Activated CD8-positive, alpha-beta T cell treated with anti-CD3 and anti-CD28 coated beads for 36 hours (primary cell): Measurements from ENCODE around the gene C19orf73. TPM values are rescaled to one million over a fixed set of nuclear protein-coding genes. Genes with fewer than 3 reads are reported as not detected.

ENCODE experiments used
- ATAC-seq: fragments of 200-7000 bp; cut with Tn5 transposase; one replicate; pipeline ENCODE4 v1.10.0; 2021; ENCODE audit warnings: mild to moderate bottlenecking, moderate library complexity
- CTCF ChIA-PET: fragments of 350-600 bp; sonication (Branson Sonifier 250); formaldehyde crosslinking; loops from one replicate; lab custom pipeline; 2021; ENCODE audit warnings: antibody characterized with exemption; lab: Charles Lee
- POLR2A ChIA-PET: fragments of 350-600 bp; sonication (Branson Sonifier 250); formaldehyde crosslinking; loops from one replicate; lab custom pipeline; 2021; ENCODE audit warnings: antibody characterized with exemption; lab: Charles Lee
- DNase-seq: peaks from one replicate; pipeline ENCODE4 v3.0.0-alpha.2; 2020
- H3K27ac Mint-ChIP-seq: one replicate; pipeline ENCODE4 v1.8.0; 2021; ENCODE audit warnings: mild to moderate bottlenecking, mixed read lengths
- H3K27me3 Mint-ChIP-seq: one replicate; pipeline ENCODE4 v1.8.0; 2021; ENCODE audit warnings: mixed read lengths
- H3K36me3 Mint-ChIP-seq: one replicate; pipeline ENCODE4 v1.8.0; 2021; ENCODE audit warnings: low read depth, mixed read lengths
- H3K4me1 Mint-ChIP-seq: one replicate; pipeline ENCODE4 v1.8.0; 2021; ENCODE audit warnings: low read depth, mixed read lengths
- H3K4me3 Mint-ChIP-seq: one replicate; pipeline ENCODE4 v1.8.0; 2021; ENCODE audit warnings: mild to moderate bottlenecking, moderate library complexity, mixed read lengths
- H3K9me3 Mint-ChIP-seq: one replicate; pipeline ENCODE4 v1.8.0; 2021; ENCODE audit warnings: mixed read lengths
- intact Hi-C: fragments of 100-400 bp; cut with micrococcal nuclease; formaldehyde crosslinking; loops from one replicate; pipeline ENCODE4 v1.10.0; 2022
- total RNA-seq, 2 experiments: library from RNA; stranded (reverse); gene quantifications; one replicate each; pipeline ENCODE4 v1.2.3, GENCODE V29; 2021
- TF ChIP-seq, protein P1 (sequence below): fragments of 200-600 bp; IDR thresholded peaks from one replicate; pipeline ENCODE4 v1.8.0; 2022; ENCODE audit warnings: antibody characterized with exemption, mild to moderate bottlenecking

The C19orf73 gene
- total RNA-seq, 2 experiments from 2014 or later: 1.5 to 2.0 TPM

DNA sequence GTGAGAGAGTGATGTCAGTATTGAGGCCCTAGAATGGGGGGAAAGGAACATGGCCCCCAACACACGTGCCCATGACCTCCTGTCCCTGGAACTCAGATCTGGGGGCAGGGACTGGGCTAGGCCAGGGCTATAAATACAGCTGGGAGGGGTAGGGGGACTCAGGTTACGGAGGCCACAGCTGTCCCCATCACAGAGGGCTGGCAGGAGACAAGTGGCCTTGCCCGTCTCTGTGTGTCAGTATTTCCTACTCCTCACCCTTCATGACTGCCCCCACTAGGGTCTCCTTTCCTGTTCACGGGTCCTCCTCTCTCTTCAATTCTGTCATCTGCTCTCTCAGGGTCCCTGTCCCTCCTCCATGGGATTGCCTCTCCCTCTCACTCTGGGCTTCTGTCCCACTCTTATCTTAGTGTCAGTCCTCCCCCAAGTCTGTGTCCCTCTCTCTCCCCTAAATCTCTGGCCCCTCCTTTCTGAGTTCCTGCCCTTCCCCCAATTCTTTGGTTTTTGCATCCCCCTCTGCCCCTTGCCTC is 36.9 kb upstream of the C19orf73 start:
- TF ChIP-seq, protein P1, sequence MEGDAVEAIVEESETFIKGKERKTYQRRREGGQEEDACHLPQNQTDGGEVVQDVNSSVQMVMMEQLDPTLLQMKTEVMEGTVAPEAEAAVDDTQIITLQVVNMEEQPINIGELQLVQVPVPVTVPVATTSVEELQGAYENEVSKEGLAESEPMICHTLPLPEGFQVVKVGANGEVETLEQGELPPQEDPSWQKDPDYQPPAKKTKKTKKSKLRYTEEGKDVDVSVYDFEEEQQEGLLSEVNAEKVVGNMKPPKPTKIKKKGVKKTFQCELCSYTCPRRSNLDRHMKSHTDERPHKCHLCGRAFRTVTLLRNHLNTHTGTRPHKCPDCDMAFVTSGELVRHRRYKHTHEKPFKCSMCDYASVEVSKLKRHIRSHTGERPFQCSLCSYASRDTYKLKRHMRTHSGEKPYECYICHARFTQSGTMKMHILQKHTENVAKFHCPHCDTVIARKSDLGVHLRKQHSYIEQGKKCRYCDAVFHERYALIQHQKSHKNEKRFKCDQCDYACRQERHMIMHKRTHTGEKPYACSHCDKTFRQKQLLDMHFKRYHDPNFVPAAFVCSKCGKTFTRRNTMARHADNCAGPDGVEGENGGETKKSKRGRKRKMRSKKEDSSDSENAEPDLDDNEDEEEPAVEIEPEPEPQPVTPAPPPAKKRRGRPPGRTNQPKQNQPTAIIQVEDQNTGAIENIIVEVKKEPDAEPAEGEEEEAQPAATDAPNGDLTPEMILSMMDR: no peak
- ChIA-PET POLR2A (no interaction called here), CTCF (interaction anchor here (1.0 kb wide), 1 partner anchor 58 kb away, joined by 3 read pairs; no protein-coding TSS in a partner anchor)
- H3K36me3 Mint-ChIP-seq: no peaks in the 10 kb centered on the region
- ATAC-seq: no peak
- H3K9me3 Mint-ChIP-seq: peaks cover 2% of the 10 kb centered on the region
- intact Hi-C loops: no loop called here
- no peak overlapping the region for H3K4me3 Mint-ChIP-seq
- H3K27ac Mint-ChIP-seq: no peak overlapping the region
- H3K27me3 Mint-ChIP-seq: peaks cover 66% of the 10 kb centered on the region
- peaks cover 14% of the 10 kb centered on the region for H3K4me1 Mint-ChIP-seq
- no peak for DNase-seq

DNA sequence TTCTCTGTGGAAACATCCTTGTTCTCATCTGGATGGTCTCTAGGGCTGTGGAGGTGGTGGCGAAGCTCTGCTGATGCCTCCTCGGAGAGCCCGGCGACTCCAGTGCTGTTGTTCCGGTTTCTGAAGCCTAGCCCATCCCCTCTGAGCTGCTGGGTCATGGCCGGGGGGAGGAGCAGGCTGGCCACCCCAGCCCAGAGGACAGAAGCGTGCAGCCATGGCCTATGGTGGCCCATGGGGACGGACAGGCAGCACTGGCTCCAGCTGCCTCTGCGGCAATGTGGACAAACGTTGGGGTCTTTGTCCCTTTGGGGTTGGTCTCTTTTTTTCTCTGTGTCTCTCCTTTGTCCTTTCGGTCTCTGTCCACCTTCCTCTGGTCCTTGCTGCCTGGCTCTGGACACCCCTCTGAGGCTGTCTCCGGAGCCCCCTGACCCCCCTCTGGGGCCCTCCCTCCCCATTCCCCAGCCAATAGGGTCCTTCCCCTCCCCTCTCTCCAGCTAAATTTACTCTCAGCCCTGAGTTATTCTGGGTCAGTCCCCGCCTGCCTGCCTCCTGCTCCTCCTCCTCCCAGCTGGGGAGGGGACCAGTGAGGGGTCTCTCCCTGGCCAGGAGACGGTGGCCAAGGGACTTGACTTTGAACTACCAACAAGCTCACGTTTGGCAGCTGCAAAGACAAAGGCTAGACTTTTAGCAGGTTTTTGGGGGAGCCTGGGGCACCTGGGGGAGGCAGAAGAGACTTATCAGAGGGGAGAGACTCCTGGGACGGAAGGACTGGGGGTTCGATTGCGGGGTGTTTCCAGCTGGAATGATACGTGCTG is 36.3 kb upstream of the C19orf73 start, which contains the start of gene HRC:
HRC (minus strand) TSS at position 392 of the 815 bp plus-strand sequence; CDS start at position 233, 159 bp downstream.
- DNase-seq (no peak), ATAC-seq (no peak)
- peaks cover 16% of the 10 kb centered on the region for H3K4me1 Mint-ChIP-seq
- peaks cover 64% of the 10 kb centered on the region for H3K27me3 Mint-ChIP-seq
- ChIA-PET CTCF (interaction anchor here (1.0 kb wide), 1 partner anchor 57 kb away, joined by 3 read pairs; no protein-coding TSS in a partner anchor), POLR2A (no interaction called here)
- no peaks in the 10 kb centered on the region for H3K36me3 Mint-ChIP-seq
- H3K27ac Mint-ChIP-seq: no peak within 1 kb of the TSS
- TF ChIP-seq, protein P1: no peak
- peaks cover 2% of the 10 kb centered on the region for H3K9me3 Mint-ChIP-seq
- intact Hi-C loops: no loop called here
- no peak within 1 kb of the TSS for H3K4me3 Mint-ChIP-seq

DNA sequence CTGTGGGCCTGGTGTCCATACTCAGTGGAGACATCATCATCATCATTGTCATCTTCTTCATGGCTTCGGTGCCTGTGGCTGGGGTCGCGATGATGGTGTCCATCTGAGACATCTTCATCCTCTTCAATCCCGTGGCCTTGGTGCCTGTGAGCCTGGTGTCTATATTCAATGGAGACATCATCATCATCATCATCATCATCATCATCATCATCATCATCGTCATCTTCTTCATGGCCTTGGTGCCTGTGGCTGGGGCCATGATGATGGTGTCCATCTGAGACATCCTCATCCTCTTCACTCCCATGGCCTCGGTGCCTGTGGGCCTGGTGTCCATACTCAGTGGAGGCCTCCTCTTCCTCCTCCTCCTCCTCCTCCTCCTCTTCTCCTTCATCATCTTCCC is 35.3 kb upstream of the C19orf73 start:
- TF ChIP-seq, protein P1: no peak
- peaks cover 67% of the 10 kb centered on the region for H3K27me3 Mint-ChIP-seq
- POLR2A ChIA-PET: no interaction called here
- peaks cover 2% of the 10 kb centered on the region for H3K9me3 Mint-ChIP-seq
- H3K4me3 Mint-ChIP-seq: no peak overlapping the region
- ATAC-seq (no peak), DNase-seq (no peak)
- peaks cover 24% of the 10 kb centered on the region for H3K4me1 Mint-ChIP-seq
- H3K36me3 Mint-ChIP-seq: no peaks in the 10 kb centered on the region
- intact Hi-C loops: no loop called here
- no peak overlapping the region for H3K27ac Mint-ChIP-seq
- CTCF ChIA-PET: no interaction called here

DNA sequence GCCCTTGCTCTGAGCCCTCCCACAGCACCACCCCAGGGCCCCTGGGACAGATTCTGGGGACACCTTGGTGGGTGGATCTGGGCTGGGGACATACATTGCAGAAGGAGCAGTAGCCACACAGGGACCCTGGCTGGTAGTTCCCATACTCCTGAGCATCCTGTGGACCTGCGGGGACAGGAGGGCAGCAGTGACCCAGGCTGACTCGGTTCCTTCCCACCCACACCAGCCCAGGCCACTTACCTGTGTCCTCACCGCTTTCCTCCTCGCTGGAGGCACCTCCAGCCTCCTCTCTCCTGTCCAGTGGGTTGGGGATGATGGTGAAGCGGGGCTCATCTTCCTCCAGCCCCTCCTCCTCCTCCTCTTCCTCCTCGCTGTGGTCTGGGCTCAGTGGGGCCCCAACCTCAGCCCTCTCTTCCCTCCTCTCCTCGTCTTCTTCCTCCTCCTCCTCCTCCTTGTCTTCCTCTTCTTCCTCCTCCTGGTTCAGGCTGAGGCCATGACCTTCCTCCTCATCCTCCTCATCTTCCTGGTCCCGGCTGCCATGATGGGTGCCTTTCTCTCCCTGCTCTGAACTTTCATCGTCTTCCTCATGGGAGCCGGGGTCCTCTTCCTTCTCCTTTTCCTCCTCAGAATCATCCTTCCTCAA is 34.3 kb upstream of the C19orf73 start:
- Mint-ChIP-seq H3K4me3 (no peak overlapping the region), H3K9me3 (peaks cover 2% of the 10 kb centered on the region), H3K4me1 (peaks cover 26% of the 10 kb centered on the region), H3K27me3 (peaks cover 72% of the 10 kb centered on the region), H3K36me3 (no peaks in the 10 kb centered on the region), H3K27ac (no peak overlapping the region)
- ChIA-PET POLR2A (no interaction called here), CTCF (no interaction called here)
- TF ChIP-seq, protein P1: no peak
- ATAC-seq (no peak), DNase-seq (no peak)
- intact Hi-C loops: no loop called here
